NCI-H524 (cell line): ENCODE data around the gene PYROXD2.
"Not testable (repeated sequence)": the region's sequence is repeated elsewhere in the genome, so short reads cannot be mapped to it uniquely, and the experiment has no call there.

ENCODE experiments used
- DNase-seq, 2 experiments: peaks; one replicate each; lab custom pipeline; 2025; lab: John Stamatoyannopoulos, UW

The PYROXD2 gene

GRCh38 chr10:98365406-98366061, 49.4 kb downstream of the PYROXD2 start:
- no peak for DNase-seq

GRCh38 chr10:98364432-98365102, 50.4 kb downstream of the PYROXD2 start:
- no peak for DNase-seq

GRCh38 chr10:98363220-98363619, 51.8 kb downstream of the PYROXD2 start:
- DNase-seq, result no peak

DNA sequence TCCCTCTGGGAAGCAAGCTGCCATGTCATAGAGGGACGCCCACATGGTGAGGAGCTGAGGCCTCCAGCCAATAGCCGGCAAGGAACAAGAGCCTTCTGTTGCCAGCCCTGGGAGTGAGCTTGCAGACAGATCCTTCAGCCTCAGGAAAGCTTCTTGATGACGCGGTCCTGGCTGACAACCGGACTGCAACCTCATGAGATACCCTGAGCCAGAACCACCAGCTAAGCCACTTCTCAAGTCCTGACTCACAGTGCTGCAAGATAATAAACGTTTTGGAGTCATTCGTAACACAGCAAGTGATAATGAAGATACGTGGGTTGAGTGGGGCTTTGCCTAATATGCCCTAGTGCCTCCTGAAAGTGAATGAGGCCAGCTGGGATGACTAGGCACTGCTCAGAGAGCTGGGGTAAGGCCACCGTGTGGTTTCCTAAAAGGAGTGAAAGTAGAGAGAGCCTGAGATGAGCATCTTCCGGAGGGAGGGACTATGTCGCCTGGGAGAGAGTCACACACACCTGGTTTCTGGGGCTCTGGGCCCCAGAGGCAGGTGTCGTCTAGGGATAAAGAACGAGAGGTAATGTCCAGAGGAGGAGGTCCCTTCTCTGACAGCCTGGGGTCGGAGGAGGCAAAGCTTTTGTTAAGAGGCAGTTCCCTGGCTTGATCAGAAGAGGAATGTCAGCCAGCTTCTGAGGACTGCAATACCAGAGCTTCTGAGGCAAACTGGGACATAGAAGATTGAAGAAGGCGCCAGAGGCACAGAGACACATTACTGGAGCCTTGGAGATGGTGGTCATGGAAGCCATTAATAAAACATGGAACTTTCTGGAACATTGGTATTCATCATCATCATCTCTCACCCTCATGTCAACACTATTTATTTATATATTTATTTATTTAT, 53.6 kb downstream of the PYROXD2 start:
- no peak for DNase-seq

DNA sequence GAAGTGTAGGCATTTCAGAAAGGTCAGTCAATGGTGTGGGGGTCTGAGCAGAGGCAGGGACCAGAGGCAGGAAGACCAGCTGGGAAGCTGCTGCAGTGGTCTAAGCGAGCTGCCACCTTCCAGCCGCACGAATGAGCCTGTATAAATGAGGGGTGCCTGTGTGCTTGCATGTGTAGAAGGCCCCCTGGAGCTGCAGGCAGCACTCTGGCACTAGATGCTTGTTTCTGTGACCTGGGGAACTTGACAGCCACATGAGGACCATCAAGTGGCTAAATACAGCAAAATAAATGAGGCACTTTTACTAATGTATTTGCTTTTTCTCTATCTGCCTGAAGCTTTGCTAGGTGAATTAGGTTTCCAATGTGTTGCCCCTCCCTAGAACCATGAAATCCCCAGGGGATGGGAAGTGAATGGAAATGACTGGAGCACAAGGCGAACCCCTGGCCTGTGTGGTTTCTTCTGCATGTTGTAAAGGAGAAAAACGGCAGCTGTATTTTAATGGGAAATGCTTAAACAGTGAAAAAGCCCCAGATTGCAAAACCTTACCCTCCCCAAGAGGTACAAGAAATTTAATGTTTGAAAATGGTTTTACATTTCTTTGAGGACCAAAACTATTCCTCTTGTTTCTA, 57.7 kb downstream of the PYROXD2 start:
- no peak for DNase-seq

- DNase-seq, result no peak
Measured at GRCh38 chr10:98354491-98354890, 60.5 kb downstream of the PYROXD2 start.

DNA sequence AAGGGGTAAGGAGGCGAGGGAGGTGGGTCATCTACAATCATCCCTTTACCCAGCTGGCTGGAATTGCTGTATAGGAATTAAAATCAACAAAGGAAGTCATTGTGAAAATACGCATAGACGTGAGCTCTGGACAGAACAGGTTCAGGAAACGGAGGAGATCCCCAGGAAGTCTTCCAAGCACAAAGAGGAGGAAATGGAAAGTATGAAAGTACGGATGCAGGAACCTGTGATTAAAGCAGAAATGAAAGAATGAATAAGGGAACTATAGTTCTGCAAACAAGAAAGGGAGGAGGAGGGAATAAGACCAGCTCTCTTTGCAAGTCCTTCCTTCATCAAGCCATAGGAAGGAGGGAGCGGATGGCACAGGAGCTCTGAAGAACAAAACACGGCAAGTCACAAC, 61.8 kb downstream of the PYROXD2 start:
- DNase-seq, result no peak

DNA sequence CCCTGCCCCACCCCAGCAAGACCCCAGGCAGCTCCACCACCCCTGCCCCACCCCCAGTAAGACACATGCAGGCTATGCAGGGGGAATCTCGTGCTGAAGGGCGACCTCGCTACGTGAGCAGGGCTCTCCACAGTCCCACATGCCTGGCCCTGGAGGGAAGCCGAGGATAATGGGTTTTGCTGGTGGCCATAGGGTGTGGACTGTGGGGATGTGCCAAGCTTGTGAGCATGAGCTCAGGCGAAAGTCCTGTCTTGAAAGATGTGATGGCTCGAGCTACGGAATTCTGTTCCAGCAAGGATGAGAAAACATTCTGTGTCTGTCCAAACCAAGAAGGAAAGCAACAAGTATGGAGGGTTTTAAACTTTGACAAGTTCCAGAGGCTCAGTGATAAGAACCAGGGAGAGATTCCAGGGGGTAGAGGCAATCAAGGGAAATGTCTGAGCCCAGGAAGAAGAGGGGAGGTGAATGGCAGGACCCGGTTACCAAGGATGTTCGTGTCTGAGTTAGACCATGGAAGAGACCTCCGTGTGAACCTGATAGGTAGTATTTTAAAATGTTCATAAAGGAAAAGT, 63.1 kb downstream of the PYROXD2 start:
- DNase-seq, result no peak

GRCh38 chr10:98349508-98349922, 65.5 kb downstream of the PYROXD2 start:
- DNase-seq, result no peak

GRCh38 chr10:98346847-98347246, 68.1 kb downstream of the PYROXD2 start:
- DNase-seq, result no peak

- DNase-seq, result no peak
Measured at GRCh38 chr10:98344589-98345038, 70.4 kb downstream of the PYROXD2 start.

DNA sequence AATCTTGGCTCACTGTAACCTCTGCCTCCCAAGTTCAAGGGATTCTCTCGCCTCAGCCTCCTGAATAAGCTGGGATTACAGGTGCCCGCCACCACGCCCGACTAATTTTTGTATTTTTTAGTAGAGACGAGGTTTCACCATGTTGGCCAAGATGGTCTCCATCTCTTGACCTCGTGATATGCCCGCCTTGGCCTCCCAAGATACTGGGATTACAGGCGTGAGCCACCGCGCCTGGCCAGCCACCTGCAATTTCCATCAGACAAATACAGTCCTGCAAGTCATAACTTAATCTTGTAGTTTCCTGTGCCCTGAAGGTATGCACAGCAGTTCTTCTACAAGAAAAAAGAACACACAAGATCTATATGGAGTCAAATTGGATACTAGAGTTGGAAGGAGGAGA, 73.3 kb downstream of the PYROXD2 start:
- DNase-seq, result not testable (repeated sequence)

DNA sequence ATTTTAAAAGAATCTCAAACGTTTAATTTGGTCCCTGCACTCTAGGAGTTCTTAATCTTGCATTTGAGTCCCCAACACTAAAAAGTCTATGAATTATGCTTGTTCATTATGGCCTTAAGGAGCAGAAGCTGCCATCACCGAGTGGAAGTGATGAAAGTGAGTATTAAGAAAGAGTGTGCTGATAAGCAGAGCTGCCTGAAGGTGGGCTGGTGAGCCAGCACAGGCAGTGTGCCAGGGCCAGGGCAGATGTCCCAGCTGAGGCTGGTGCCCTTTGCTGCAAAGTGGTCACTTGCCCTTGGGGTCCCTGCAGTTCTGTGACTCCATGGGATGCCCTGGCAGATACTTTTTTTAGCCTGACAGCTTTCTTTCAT, 74.1 kb downstream of the PYROXD2 start:
- DNase-seq, result no peak

DNA sequence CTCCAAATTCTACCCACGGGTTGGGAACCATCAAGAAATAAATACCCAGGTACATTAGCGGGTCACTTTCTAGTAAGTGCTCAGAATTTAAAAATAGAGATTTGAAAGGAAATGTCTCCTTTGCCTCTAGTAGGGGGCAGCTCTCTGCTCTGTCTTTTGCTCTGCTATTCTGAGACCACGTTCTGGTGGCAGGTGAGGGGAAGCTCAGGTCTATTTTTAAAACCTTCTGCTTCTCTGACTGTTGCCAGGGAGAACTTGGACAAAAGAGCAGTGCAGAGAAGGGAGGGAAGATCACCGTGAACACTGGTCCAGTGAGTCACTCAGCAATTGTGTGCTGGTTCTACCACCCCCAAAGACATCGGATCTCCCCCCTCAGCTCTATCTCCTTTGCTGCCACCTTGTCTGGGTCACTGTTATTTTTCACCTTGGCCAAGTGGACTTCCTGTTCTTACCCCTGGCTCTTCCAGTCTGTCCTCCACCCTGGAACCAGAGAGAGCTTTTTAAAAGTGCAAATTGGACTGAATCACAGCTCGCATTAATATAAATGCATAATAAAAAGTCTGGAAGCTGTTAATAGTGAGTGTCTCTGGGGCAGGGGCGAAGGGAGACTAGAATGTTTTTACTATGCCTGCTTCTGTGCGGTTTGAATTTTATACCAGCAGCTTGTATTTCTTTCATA, 74.6 kb downstream of the PYROXD2 start:
- DNase-seq, result no peak

GRCh38 chr10:98339799-98340198, 75.2 kb downstream of the PYROXD2 start:
- no peak for DNase-seq

- no peak for DNase-seq
Measured at GRCh38 chr10:98338896-98339295, 76.1 kb downstream of the PYROXD2 start.

GRCh38 chr10:98338318-98338717, 76.7 kb downstream of the PYROXD2 start:
- no peak for DNase-seq

DNA sequence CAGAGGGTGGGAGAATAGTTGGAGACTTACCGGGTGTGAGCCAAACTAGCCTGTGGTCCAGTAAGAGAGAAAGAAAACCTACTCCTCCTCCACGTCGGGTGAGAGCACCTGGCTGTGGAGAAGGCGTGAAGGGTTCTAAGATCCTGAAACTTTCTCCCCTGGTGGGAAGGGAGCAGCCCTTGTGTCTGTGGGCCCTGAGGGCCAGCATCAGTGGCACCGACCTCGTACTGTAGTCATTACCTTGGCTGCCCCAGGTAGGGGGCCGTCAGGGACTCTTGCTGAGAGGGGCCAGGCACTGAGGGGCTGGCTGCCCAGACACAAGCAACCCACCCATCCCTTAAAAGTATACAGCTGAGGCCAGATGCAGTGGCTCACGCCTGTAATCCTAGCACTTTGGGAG, 77.5 kb downstream of the PYROXD2 start:
- no peak for DNase-seq
